Kidney (tissue), 14 donors: ENCODE data around the gene IQCM. TPM values are rescaled to one million over a fixed set of nuclear protein-coding genes. Genes with fewer than 3 reads are reported as not detected.
A peak's percentile ranks its signal among the peaks of the same experiment; 100 is the strongest.
"Not testable (repeated sequence)": the region's sequence is repeated elsewhere in the genome, so short reads cannot be mapped to it uniquely, and the experiment has no call there.

Experiments used
- DNase-seq, 5 donors: peaks; one replicate each; pipeline ENCODE4 v3.0.0-alpha.2; 2013 to 2020
- FAIRE-seq: peaks from 2 replicates; lab custom pipeline; 2012; peaks lifted over from hg19 to GRCh38; lab: Jason Lieb, UNC
- H3K27ac ChIP-seq, 2 donors: one replicate each; pipeline ENCODE4 v1.7.0; 2013; ENCODE audit warnings: low read depth in 2 of 2, low read length in 2 of 2, inconsistent platforms in 1 of 2
- H3K27me3 ChIP-seq: one replicate; pipeline ENCODE4 v1.7.1; 2013; ENCODE audit warnings: low read length, inconsistent platforms; ENCODE audit not compliant: control insufficient read depth, insufficient read depth
- H3K36me3 ChIP-seq, 3 donors: one replicate each; pipeline versions ENCODE4 v1.7.0 to v1.7.1; 2013; ENCODE audit warnings: low read length in 3 of 3, control low read depth in 1 of 3, inconsistent platforms in 1 of 3; ENCODE audit not compliant: insufficient read depth in 3 of 3, control insufficient read depth in 2 of 3
- H3K4me1 ChIP-seq, 3 donors: one replicate each; pipeline versions ENCODE4 v1.7.0 to v1.7.1; 2013; ENCODE audit warnings: low read length in 3 of 3, inconsistent platforms in 1 of 3, low read depth in 1 of 3; ENCODE audit not compliant: control insufficient read depth in 2 of 3, insufficient read depth in 2 of 3
- H3K4me3 ChIP-seq, 3 donors: one replicate each; pipeline versions ENCODE4 v1.7.0 to v1.8.1; 2013; ENCODE audit warnings: low read length in 3 of 3, control low read depth in 1 of 3, inconsistent platforms in 1 of 3
- H3K9ac ChIP-seq, 3 donors: one replicate each; pipeline versions ENCODE4 v1.7.0 to v1.7.1; 2013; ENCODE audit warnings: low read length in 3 of 3, control low read depth in 1 of 3, inconsistent platforms in 1 of 3
- H3K9me3 ChIP-seq, 3 donors: one replicate each; pipeline versions ENCODE4 v1.7.0 to v1.7.1; 2013; ENCODE audit warnings: low read length in 3 of 3, control low read depth in 1 of 3, inconsistent platforms in 1 of 3; ENCODE audit not compliant: control insufficient read depth in 2 of 3, insufficient read depth in 1 of 3
- CTCF ChIP-seq: IDR thresholded peaks from 3 replicates; pipeline ENCODE4 v1.5.1; 2012; ENCODE audit warnings: mild to moderate bottlenecking, moderate library complexity, borderline replicate concordance; ENCODE audit not compliant: insufficient read depth; ENCODE audit errors: extremely low read depth
- intact Hi-C: fragments of 100-400 bp; cut with DNase I; formaldehyde crosslinking; loops from one replicate; pipeline ENCODE4 v1.11.1; 2022
- polyA plus RNA-seq: library from polyadenylated mRNA; stranded (reverse); fragments of 350-450 nt; fragmentation: Illumina TruSeq; extraction: RNeasy Lipid Tissue Mini Kit (QIAGEN cat#74804); gene quantifications from one replicate; pipeline ENCODE4 v1.2.3, GENCODE V29; 2014; ENCODE audit warnings: low read depth, low replicate concordance; ENCODE audit not compliant: insufficient read depth
- total RNA-seq: library from RNA; stranded (reverse); fragmentation: NEBNext Ultra II Directional; extraction: Animal tissue kit (Norgen Biotek cat#: 25700); gene quantifications from one replicate; pipeline ENCODE4 v1.2.1, GENCODE V29; 2021
- donor health status: control.
- donor health status: control.
- donor health status: control.
- donor health status: control.
- donor health status: control.
- donor health status: DM: yes; HTN: yes; CAD: no.
- donor health status: Normal renal cell carcinoma (clear cell type).

The IQCM gene
- total and polyA plus RNA-seq, 2 donors from 2014 or later = not detected

- Histone ChIP-seq H3K27ac (no peak overlapping the region), H3K9me3 (no peaks in the 10 kb centered on the region), H3K27me3 (no peaks in the 10 kb centered on the region), H3K4me1 (no peaks in the 10 kb centered on the region), H3K36me3 (no peaks in the 10 kb centered on the region), H3K4me3 (no peak overlapping the region), H3K9ac (no peak overlapping the region)
- no peak for DNase-seq
- FAIRE-seq = no peak
- TF ChIP-seq CTCF = no peak
- intact Hi-C loops = no loop called here
Measured at GRCh38 chr4:149343614-149344013, 472.0 kb downstream of the IQCM start.

- H3K27ac ChIP-seq, intact Hi-C loops, H3K36me3 ChIP-seq, H3K4me3 ChIP-seq, H3K27me3 ChIP-seq, H3K4me1 ChIP-seq, H3K9ac ChIP-seq, H3K9me3 ChIP-seq, FAIRE-seq: not testable (repeated sequence)
- peak in 1 of 5 donors; percentile 23 for DNase-seq
Measured at GRCh38 chr4:149341117-149341516, 474.5 kb downstream of the IQCM start.

DNA sequence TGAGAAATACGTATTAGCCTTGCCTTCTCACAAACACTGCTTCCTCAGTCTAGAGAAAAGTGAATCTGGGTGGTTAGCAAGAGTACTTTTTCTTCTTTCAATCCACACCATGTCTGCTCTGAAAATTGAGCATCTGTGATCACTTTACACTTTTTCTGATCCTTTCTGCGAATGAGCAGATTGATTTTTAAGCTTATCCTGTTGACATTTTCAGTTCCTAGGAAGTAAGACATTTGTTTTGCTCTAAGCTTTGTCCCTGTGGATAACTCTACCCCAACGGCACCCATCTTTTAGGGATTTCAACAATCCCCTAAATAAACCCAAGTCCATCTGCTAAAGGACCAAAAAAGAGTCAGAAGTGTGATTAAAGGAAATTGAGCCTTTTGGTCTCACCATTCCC is 487.5 kb downstream of the IQCM start:
- TF ChIP-seq CTCF = no peak
- FAIRE-seq (no peak), DNase-seq (no peak)
- Histone ChIP-seq H3K27me3 (no peaks in the 10 kb centered on the region), H3K4me1 (no peaks in the 10 kb centered on the region), H3K4me3 (no peak overlapping the region), H3K36me3 (no peaks in the 10 kb centered on the region), H3K27ac (no peak overlapping the region), H3K9me3 (no peaks in the 10 kb centered on the region), H3K9ac (no peak overlapping the region)
- intact Hi-C loops = no loop called here

- DNase-seq = peak in 1 of 5 donors; percentile 7
- H3K4me1 ChIP-seq = no peaks in the 10 kb centered on the region
- no peak for FAIRE-seq
- no peak overlapping the region for H3K9ac ChIP-seq
- no peak overlapping the region for H3K4me3 ChIP-seq
- TF ChIP-seq CTCF = no peak
- intact Hi-C loops = no loop called here
- H3K9me3 ChIP-seq = no peaks in the 10 kb centered on the region
- H3K27me3 ChIP-seq = no peaks in the 10 kb centered on the region
- H3K27ac ChIP-seq = no peak overlapping the region
- H3K36me3 ChIP-seq = no peaks in the 10 kb centered on the region
Measured at GRCh38 chr4:149322203-149322602, 493.4 kb downstream of the IQCM start.
